SK-N-SH (cell line): ENCODE results near the gene MRPL18.
"Not testable (repeated sequence)": the region's sequence is repeated elsewhere in the genome, so short reads cannot be mapped to it uniquely, and the experiment has no call there.

Experiments used
- CTCF ChIP-seq: fragments of 200-600 bp; sonication (generic); IDR thresholded peaks from 2 replicates; pipeline ENCODE4 v1.6.1; 2017; ENCODE audit warnings: antibody characterized with exemption, mild to moderate bottlenecking, moderate library complexity
- JUND ChIP-seq: IDR thresholded peaks from 2 replicates; pipeline ENCODE4 v1.4.0; 2012
- MXI1 ChIP-seq: IDR thresholded peaks from 2 replicates; pipeline ENCODE4 v1.6.1; 2012; ENCODE audit warnings: mild to moderate bottlenecking, low read depth, low read length, improper control_type of control experiment
- NRF1 ChIP-seq: IDR thresholded peaks from 2 replicates; pipeline ENCODE4 v1.6.1; 2012; ENCODE audit warnings: low read depth, mild to moderate bottlenecking, low read length
- POLR2AphosphoS5 ChIP-seq: IDR thresholded peaks from 2 replicates; pipeline ENCODE4 v1.6.1; 2012; ENCODE audit warnings: low read depth, low read length
- SIN3A ChIP-seq: IDR thresholded peaks from 2 replicates; pipeline ENCODE4 v1.6.1; 2012; ENCODE audit warnings: low read depth, mild to moderate bottlenecking, low read length, moderate library complexity, borderline replicate concordance
- TEAD4 ChIP-seq: IDR thresholded peaks from 2 replicates; pipeline ENCODE4 v1.4.0; 2012; ENCODE audit warnings: mild to moderate bottlenecking, borderline replicate concordance; ENCODE audit not compliant: insufficient read depth

- not testable (repeated sequence) for TF ChIP-seq POLR2AphosphoS5, MXI1, NRF1, TEAD4, SIN3A, CTCF, JUND
These were observed 26.5 kb downstream of the MRPL18 start for GRCh38 chr6:159816775-159817174.
